OCI-LY7 (cell line): Measurements from ENCODE around the gene CNTLN. TPM values are rescaled to one million over a fixed set of nuclear protein-coding genes. Genes with fewer than 3 reads are reported as not detected.
"Not testable (repeated sequence)": the region's sequence is repeated elsewhere in the genome, so short reads cannot be mapped to it uniquely, and the experiment has no call there.

Source experiments
- BruUV-seq: library from RNA; stranded (reverse); fragments of 400-500 nt; replicated peaks from 2 replicates; lab custom pipeline; 2021; lab: Mats Ljungman, UMichigan
- CTCF ChIA-PET: fragments of 300-600 bp; sonication (Branson Sonifier 250); formaldehyde crosslinking; loops from one replicate; lab custom pipeline; 2022; ENCODE audit warnings: antibody characterized with exemption; ENCODE audit not compliant: unreplicated experiment; lab: Charles Lee
- POLR2A ChIA-PET: fragments of 300-600 bp; sonication (Branson Sonifier 250); formaldehyde crosslinking; loops from one replicate; lab custom pipeline; 2022; ENCODE audit warnings: antibody characterized with exemption; lab: Charles Lee
- DNase-seq: peaks from one replicate; pipeline ENCODE4 v3.0.0-alpha.2; 2015; ENCODE audit warnings: low spot score
- H2AFZ ChIP-seq: fragments of 200-600 bp; sonication (generic), shearing (Covaris generic); 2 replicates; pipeline ENCODE4 v1.6.1; 2014; ENCODE audit warnings: mild to moderate bottlenecking, antibody characterized with exemption, low read length, moderate library complexity
- H3K27ac ChIP-seq: fragments of 200-600 bp; sonication (generic); 2 replicates; pipeline ENCODE4 v1.5.1; 2014; ENCODE audit warnings: mixed run types, low read depth, mild to moderate bottlenecking, moderate library complexity, low read length, inconsistent platforms; ENCODE audit not compliant: poor library complexity, severe bottlenecking
- H3K36me3 ChIP-seq: fragments of 200-600 bp; sonication (generic); 2 replicates; pipeline ENCODE4 v1.6.1; 2014; ENCODE audit warnings: mild to moderate bottlenecking, antibody characterized with exemption, low read length, moderate library complexity, mixed read lengths; ENCODE audit not compliant: insufficient read depth
- H3K4me1 ChIP-seq: fragments of 200-600 bp; sonication (generic); 2 replicates; pipeline ENCODE4 v1.5.1; 2014; ENCODE audit warnings: mild to moderate bottlenecking, low read length; ENCODE audit not compliant: insufficient read depth, poor library complexity, severe bottlenecking
- H3K4me2 ChIP-seq: fragments of 200-600 bp; sonication (generic); 2 replicates; pipeline ENCODE4 v1.6.1; 2014; ENCODE audit warnings: mild to moderate bottlenecking, low read length
- H3K4me3 ChIP-seq: fragments of 200-600 bp; sonication (generic); 2 replicates; pipeline ENCODE4 v1.5.1; 2014; ENCODE audit warnings: mild to moderate bottlenecking, low read depth, low read length; ENCODE audit not compliant: poor library complexity, severe bottlenecking
- H3K79me2 ChIP-seq: fragments of 200-600 bp; sonication (generic); 2 replicates; pipeline ENCODE4 v1.6.1; 2016; ENCODE audit warnings: low read depth, mild to moderate bottlenecking, low read length, moderate library complexity, mixed read lengths; ENCODE audit not compliant: insufficient read depth
- H3K9me2 ChIP-seq: fragments of 200-600 bp; sonication (generic); 2 replicates; pipeline ENCODE4 v1.6.1; 2016; ENCODE audit warnings: mild to moderate bottlenecking, low read length, mixed read lengths; ENCODE audit not compliant: insufficient read depth
- H3K9me3 ChIP-seq: fragments of 200-600 bp; sonication (generic); 2 replicates; pipeline ENCODE4 v1.6.1; 2014; ENCODE audit warnings: mild to moderate bottlenecking, mixed run types, low read length, mixed read lengths
- H4K20me1 ChIP-seq: fragments of 200-600 bp; sonication (generic); 2 replicates; pipeline ENCODE4 v1.6.1; 2014; ENCODE audit warnings: mild to moderate bottlenecking, antibody characterized with exemption, low read length, moderate library complexity, mixed read lengths; ENCODE audit not compliant: insufficient read depth
- EZH2phosphoT487 ChIP-seq: fragments of 200-600 bp; sonication (generic); IDR thresholded peaks from 2 replicates; pipeline ENCODE4 v1.6.1; 2018; ENCODE audit warnings: low read depth, borderline replicate concordance, mild to moderate bottlenecking, mixed run types, antibody characterized with exemption, low read length, moderate library complexity, mixed read lengths
- intact Hi-C: fragments of 100-400 bp; cut with micrococcal nuclease; formaldehyde crosslinking; loops from one replicate; pipeline ENCODE4 v1.10.0; 2022; ENCODE audit not compliant: unreplicated experiment
- total RNA-seq, 2 experiments: library from RNA; depleted of rRNA in 1 of 2; stranded (reverse); fragments of >200 nt in 1 of 2; shearing (Covaris generic) in 1 of 2; gene quantifications; 2 replicates each; pipeline ENCODE4 v1.2.3, GENCODE V29; 2014 to 2022
- TF ChIP-seq, protein P1 (sequence below): fragments of 200-600 bp; sonication (generic); conservative IDR thresholded peaks from 2 replicates; pipeline ENCODE4 v1.5.1; 2014; ENCODE audit warnings: mild to moderate bottlenecking, antibody characterized with exemption, low read length, moderate library complexity, mixed read lengths

CNTLN gene
- total RNA-seq, 2 experiments from 2014 or later = not detected

DNA sequence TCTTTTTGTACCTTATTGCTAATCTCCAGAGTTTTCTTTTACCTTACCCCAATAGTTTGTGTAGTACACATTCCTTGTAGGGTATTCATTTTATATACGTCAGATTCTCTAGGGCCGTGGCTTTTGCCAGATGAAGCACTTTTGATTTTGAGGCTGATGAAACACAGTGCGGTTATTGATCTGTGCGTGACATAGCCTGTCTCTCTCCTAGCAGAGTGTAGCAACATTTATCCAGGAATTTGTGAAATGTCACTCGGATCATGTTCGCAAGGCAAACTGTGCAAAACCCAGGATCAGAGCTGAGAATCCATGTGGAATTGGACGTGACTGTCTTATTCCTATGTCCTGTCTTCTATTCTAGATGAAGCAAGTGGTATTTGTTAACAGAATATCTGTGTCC lies 302.0 kb downstream of the CNTLN start:
- intact Hi-C loops = no loop called here

DNA sequence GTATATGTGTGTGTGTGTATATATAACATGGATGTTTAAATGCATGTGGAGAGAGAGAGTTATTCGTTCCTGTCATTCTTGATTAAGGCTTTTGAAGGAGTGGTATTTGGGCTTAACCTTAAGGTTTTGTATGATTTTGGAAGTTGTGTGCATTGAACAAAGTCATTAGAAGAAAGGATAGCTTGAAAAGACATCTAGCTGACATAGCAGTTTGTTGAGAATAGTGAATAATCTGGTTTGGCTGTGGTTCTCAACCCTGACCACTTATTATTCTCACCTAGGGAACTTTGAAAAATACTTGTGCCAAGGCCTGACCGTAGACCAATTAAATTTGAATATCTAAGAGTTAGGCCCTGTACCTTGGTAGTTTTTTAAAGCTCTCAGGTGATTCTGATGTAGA lies 303.0 kb downstream of the CNTLN start:
- Histone ChIP-seq H4K20me1 (no peaks in the 10 kb centered on the region), H3K27ac (no peak overlapping the region), H3K36me3 (no peaks in the 10 kb centered on the region), H3K4me3 (no peak overlapping the region), H3K4me1 (no peaks in the 10 kb centered on the region), H3K9me2 (no peaks in the 10 kb centered on the region), H3K4me2 (no peak overlapping the region), H3K79me2 (no peaks in the 10 kb centered on the region), H2AFZ (no peak overlapping the region), H3K9me3 (no peaks in the 10 kb centered on the region)
- intact Hi-C loops = no loop called here
- ChIA-PET CTCF (no interaction called here), POLR2A (interaction anchor here (1.2 kb wide), 1 partner anchor 9 kb away, joined by 3 read pairs; no protein-coding TSS in a partner anchor)
- BruUV-seq = no TSS peak
- DNase-seq = no peak
- TF ChIP-seq, protein P1, sequence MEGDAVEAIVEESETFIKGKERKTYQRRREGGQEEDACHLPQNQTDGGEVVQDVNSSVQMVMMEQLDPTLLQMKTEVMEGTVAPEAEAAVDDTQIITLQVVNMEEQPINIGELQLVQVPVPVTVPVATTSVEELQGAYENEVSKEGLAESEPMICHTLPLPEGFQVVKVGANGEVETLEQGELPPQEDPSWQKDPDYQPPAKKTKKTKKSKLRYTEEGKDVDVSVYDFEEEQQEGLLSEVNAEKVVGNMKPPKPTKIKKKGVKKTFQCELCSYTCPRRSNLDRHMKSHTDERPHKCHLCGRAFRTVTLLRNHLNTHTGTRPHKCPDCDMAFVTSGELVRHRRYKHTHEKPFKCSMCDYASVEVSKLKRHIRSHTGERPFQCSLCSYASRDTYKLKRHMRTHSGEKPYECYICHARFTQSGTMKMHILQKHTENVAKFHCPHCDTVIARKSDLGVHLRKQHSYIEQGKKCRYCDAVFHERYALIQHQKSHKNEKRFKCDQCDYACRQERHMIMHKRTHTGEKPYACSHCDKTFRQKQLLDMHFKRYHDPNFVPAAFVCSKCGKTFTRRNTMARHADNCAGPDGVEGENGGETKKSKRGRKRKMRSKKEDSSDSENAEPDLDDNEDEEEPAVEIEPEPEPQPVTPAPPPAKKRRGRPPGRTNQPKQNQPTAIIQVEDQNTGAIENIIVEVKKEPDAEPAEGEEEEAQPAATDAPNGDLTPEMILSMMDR = no peak
- no peak for TF ChIP-seq EZH2phosphoT487

More for the DNA sequence above, 302.0 kb downstream of the CNTLN start:
- H3K4me2 ChIP-seq = no peak overlapping the region
- no peaks in the 10 kb centered on the region for H3K4me1 ChIP-seq
- ChIA-PET CTCF (no interaction called here), POLR2A (no interaction called here)
- no peaks in the 10 kb centered on the region for H3K79me2 ChIP-seq
- no peak for DNase-seq
- no peaks in the 10 kb centered on the region for H4K20me1 ChIP-seq
- no peaks in the 10 kb centered on the region for H3K9me2 ChIP-seq
- no peak overlapping the region for H3K4me3 ChIP-seq
- no TSS peak for BruUV-seq
- no peaks in the 10 kb centered on the region for H3K9me3 ChIP-seq
- TF ChIP-seq, protein P1 = no peak
- TF ChIP-seq EZH2phosphoT487 = no peak
- no peak overlapping the region for H2AFZ ChIP-seq
- no peaks in the 10 kb centered on the region for H3K36me3 ChIP-seq
- H3K27ac ChIP-seq = no peak overlapping the region

- H3K4me3 ChIP-seq, CTCF ChIA-PET, H3K36me3 ChIP-seq, H3K27ac ChIP-seq, intact Hi-C loops, BruUV-seq, H2AFZ ChIP-seq, H3K9me2 ChIP-seq, H3K4me2 ChIP-seq, H3K9me3 ChIP-seq, H3K79me2 ChIP-seq, POLR2A ChIA-PET, DNase-seq, H4K20me1 ChIP-seq, H3K4me1 ChIP-seq: not testable (repeated sequence)
Observed at GRCh38 chr9:17445126-17445525, 310.3 kb downstream of the CNTLN start.
